BJ (cell line): Measurements from ENCODE around the gene CHKA. TPM values are rescaled to one million over a fixed set of nuclear protein-coding genes. Genes with fewer than 3 reads are reported as not detected.

Experiments
- CTCF ChIA-PET: fragments of 350-600 bp; formaldehyde crosslinking; extraction: SDS; loops from one replicate; lab custom pipeline; 2021; ENCODE audit warnings: antibody characterized with exemption, inconsistent platforms; lab: Yijun Ruan, JAX
- POLR2A ChIA-PET: fragments of 300-600 bp; sonication (Branson Sonifier 250); formaldehyde crosslinking; extraction: SDS; loops from one replicate; lab custom pipeline; 2021; ENCODE audit warnings: antibody characterized with exemption; lab: Charles Lee
- DNase-seq: peaks from one replicate; pipeline ENCODE4 v3.0.0-alpha.2; 2011; ENCODE audit warnings: low read depth
- H3K27me3 ChIP-seq: 2 replicates; pipeline ENCODE4 v1.6.0; 2011; ENCODE audit warnings: low read length; ENCODE audit not compliant: control insufficient read depth, insufficient read depth
- H3K36me3 ChIP-seq: 2 replicates; pipeline ENCODE4 v1.5.1; 2011; ENCODE audit warnings: low read length; ENCODE audit not compliant: control insufficient read depth, insufficient read depth
- H3K4me3 ChIP-seq: 2 replicates; pipeline ENCODE4 v1.5.1; 2011; ENCODE audit warnings: low read depth, mild to moderate bottlenecking, control low read depth, low read length
- polyA plus RNA-seq: library from polyadenylated mRNA; depleted of rRNA; stranded (reverse); fragments of >200 nt; gene quantifications from 2 replicates; pipeline ENCODE4 v1.2.3, GENCODE V29; 2011
- TF ChIP-seq, protein P1 (sequence below): IDR thresholded peaks from 2 replicates; pipeline ENCODE4 v1.5.1; 2011; ENCODE audit warnings: low read depth, mild to moderate bottlenecking, control low read depth, inconsistent platforms, low read length, moderate library complexity; ENCODE audit not compliant: insufficient read depth

CHKA gene
- polyA plus RNA-seq, 1 experiment: 5.9 TPM

DNA sequence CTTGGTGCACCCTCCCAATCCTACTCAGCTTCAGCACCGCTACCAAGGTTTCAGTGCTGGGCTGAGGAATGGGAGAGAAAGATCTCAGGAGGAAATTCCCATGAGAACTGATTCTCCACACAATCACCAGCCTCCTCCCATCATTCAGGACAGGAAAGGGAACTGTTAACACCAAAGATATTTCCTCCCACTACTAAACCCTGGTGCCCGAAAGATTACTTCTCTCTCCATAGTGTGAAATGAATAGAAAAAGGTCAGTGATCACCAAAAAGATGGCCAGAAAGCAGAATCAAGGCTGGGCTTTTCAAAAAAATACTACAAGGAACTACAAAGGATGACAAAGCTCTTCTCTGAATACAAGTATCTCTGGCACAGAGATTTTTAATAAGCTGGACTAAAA lies 56.3 kb downstream of the CHKA start:
- no peak overlapping the region for H3K4me3 ChIP-seq
- TF ChIP-seq, protein P1, sequence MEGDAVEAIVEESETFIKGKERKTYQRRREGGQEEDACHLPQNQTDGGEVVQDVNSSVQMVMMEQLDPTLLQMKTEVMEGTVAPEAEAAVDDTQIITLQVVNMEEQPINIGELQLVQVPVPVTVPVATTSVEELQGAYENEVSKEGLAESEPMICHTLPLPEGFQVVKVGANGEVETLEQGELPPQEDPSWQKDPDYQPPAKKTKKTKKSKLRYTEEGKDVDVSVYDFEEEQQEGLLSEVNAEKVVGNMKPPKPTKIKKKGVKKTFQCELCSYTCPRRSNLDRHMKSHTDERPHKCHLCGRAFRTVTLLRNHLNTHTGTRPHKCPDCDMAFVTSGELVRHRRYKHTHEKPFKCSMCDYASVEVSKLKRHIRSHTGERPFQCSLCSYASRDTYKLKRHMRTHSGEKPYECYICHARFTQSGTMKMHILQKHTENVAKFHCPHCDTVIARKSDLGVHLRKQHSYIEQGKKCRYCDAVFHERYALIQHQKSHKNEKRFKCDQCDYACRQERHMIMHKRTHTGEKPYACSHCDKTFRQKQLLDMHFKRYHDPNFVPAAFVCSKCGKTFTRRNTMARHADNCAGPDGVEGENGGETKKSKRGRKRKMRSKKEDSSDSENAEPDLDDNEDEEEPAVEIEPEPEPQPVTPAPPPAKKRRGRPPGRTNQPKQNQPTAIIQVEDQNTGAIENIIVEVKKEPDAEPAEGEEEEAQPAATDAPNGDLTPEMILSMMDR: no peak
- peaks cover 7% of the 10 kb centered on the region for H3K36me3 ChIP-seq
- DNase-seq: no peak
- no peaks in the 10 kb centered on the region for H3K27me3 ChIP-seq
- ChIA-PET CTCF (interaction anchor here (1.1 kb wide), 1 partner anchor 32 kb away, joined by 6 read pairs; no protein-coding TSS in a partner anchor), POLR2A (no interaction called here)

DNA sequence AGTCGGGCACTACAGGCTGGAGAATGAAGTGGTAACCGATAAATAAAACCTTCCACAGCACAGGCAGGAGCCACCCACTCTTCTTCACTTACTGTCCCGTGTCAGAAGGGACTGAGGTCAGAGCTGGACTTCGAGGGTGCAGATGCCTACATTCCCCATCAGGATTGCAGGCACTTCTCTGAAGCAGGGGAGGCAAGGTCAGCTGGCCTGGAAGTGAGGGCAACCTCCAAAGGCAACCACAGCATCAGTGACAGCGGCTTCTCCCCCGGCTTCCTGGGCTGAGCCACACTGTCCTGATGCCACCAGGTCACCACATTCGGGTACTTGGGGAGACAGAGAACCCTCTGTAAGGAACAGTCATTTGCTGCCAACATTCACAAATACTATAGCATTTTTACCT lies 59.7 kb downstream of the CHKA start:
- CTCF ChIA-PET: interaction anchor here (1.3 to 1.7 kb wide), 2 partner anchors 11 to 147 kb away, joined by 3 to 4 read pairs; no protein-coding TSS in a partner anchor
- Histone ChIP-seq H3K36me3 (peaks cover 3% of the 10 kb centered on the region), H3K27me3 (no peaks in the 10 kb centered on the region), H3K4me3 (no peak overlapping the region)
- TF ChIP-seq, protein P1: no peak
- no peak for DNase-seq
- POLR2A ChIA-PET: no interaction called here

DNA sequence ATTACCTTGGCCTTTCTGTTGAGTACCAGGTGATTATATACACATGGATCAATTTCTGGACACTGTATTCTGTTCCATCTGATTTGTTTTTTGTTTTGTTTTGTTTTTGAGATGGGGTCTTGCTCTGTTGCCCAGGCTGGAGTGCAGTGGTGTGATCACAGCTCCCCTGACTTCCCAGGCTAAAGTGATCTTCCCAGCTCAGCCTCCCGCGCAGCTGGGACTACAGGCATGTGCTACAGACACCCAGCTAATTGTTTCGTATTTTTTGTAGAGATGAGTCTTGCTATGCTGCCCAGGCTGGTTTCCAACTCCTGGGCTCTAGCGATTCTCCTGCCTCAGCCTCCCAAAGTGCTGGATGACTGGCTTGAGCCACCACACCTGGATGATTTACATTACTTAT lies 63.4 kb downstream of the CHKA start:
- CTCF ChIA-PET: no interaction called here

DNA sequence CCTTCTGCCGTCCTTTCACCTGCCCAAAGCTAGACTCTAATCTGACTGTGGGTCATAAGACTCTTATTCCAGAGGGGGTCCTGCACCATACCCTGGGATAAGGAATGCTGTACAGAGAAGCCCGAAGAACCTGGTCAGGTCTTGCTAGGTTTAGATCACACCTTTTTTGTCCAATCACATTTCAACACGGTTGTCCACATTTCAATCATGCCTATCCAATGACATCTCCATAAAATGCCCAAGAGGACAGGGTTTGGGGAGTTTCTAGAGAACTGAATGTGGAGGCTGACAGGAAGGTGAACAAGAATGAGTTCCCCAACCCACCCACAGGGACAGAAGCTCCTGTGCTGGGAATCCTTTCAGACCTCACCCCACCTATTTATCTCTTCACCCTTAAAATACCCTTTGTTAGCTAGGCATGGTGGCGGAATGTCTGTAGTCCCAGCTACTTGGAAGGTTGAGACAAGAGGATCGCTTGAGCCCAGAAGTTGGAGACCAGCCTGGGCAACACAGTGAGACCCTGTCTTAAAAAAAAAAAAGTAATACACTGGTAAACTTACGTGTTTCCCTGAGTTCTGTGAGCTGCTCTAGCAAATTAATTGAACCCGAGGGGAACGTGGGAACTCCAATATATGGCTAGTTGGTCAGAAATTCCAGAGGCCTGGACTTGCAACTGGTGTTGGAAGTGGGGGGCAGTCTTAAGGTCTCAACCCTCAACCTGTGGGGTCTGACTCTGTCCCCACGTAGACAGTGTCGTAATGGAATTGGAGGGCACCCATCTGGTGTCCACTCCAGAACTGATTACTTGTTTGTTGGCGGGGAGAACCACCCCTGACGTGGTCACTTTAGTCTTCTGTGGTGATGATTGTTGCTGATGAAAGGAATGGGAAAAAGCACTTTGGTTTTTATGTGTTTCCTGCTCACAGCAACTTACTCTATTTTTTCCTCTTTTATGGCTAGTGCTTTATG lies 64.6 kb downstream of the CHKA start:
- TF ChIP-seq, protein P1: no peak
- CTCF ChIA-PET: no interaction called here

More for the DNA sequence above, 63.4 kb downstream of the CHKA start:
- TF ChIP-seq, protein P1: no peak
- Histone ChIP-seq H3K4me3 (no peak overlapping the region), H3K27me3 (no peaks in the 10 kb centered on the region), H3K36me3 (no peaks in the 10 kb centered on the region; the same call in 1 of the 2 replicates)
- DNase-seq: no peak
- POLR2A ChIA-PET: no interaction called here

More for the DNA sequence above, 64.6 kb downstream of the CHKA start:
- no peak for DNase-seq
- Histone ChIP-seq H3K27me3 (no peaks in the 10 kb centered on the region), H3K4me3 (no peak overlapping the region), H3K36me3 (peaks cover 6% of the 10 kb centered on the region)
- POLR2A ChIA-PET: no interaction called here
